T-helper 2 cell (primary cell): ENCODE measurements around the gene TRMT61A.
A peak's percentile ranks its signal among the peaks of the same experiment; 100 is the strongest.

Source experiments
- DNase-seq, 5 experiments: peaks; one replicate each; pipeline versions ENCODE4 v3.0.0 to v3.0.0-alpha.2; 2012 to 2022

Gene TRMT61A

DNA sequence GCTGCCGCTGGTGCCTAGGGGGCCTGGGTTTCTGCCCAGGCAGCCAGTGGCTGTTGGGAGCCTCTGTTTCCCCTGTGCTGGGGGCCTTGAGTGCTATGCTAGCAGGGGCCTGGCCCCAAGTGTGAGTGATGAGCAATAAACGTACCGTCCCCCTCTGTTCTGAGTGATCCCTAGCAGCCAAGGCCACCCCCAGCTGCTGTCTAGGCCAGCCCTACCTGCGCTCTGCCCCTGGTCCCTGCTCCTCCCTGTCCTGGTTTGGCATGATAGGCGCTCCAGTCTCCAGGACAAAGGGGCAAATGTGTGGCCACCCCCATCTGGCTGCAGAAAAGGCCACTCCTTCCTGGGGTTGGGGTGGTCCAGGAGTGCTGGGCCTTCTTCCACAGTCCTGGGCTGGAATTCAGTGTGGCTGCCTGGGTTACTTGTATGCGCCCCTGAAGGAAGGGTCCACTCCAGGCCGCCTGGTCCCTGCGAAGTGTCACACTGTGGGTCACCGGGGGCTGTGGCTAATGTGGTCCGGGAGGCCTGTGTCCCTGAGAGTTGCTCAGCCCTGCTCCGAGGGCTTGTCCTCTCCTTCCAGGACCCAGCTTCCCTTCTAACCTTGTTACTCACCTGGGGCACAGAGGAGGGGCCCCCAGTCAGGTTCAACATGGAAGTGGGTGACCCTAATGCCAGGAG, 7.0 kb downstream of the TRMT61A start:
- DNase-seq: no peak

DNA sequence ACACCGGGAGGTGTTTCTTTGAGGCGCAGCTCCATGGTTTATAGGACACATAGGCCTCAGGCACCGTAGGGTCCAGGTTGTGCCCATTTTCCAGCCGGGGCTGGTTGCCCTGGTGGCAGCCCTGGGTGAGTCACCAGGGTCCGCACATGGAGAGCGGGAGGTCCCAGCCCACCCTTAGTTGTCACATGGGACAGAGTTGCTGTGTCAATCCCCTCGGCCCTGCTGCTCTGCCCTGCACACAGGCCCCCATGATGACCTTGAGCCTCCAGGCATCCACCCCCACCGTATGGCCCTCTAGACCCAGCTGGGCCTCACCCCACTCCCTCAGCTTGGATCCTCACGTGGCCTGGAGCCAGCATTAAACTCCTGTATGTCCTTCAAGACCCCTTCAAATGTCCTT, 7.7 kb downstream of the TRMT61A start:
- DNase-seq: no peak

- DNase-seq: no peak
These were observed 8.4 kb downstream of the TRMT61A start for GRCh38 chr14:103537175-103537990.

- no peak for DNase-seq
These were observed 9.5 kb downstream of the TRMT61A start for GRCh38 chr14:103538291-103539055.

GRCh38 chr14:103539056-103539825, 10.2 kb downstream of the TRMT61A start:
- DNase-seq: no peak

DNA sequence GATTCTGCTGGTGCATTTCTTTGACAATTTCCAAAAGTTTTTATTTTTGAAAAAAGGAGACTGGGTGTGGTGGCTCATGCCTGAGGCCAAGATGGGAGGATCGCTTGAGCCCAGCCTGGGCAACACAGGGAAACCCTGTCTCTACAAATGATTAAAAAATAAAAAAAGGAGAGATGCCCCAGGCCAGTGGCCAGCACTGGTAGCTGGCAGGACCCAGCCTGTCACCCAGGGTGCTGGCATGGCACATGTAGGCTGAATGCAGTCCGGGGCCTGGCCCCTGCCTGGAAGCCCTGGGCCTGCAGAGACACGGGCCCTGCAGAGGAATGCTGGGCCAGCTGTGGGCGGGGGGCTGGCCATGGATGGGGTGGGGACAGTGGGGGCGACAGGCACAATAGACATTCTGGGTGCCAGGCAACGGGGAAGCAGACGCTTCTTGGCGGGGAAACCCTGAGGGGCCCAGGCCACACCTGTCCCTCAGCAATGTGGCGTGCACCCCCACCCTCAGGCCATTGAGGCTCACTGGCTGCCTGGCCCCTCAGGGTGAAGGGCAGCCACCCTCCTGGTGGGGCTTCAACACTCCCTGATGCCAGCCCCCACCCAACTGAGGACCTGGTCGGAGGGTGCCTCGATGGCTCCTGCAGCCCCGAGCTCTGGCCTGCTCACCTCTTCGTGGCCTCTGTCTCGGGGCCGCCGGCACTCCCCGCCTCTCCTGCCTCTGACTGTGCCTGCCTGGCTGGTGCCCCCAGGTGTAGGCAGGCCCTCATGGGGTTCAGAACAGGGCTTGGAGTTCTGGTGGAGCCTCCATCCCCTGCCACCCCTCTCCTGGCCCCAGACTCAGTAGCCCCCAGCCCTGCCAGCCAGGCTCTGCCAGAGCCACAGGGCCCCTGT, 12.1 kb downstream of the TRMT61A start:
- DNase-seq: no peak

DNA sequence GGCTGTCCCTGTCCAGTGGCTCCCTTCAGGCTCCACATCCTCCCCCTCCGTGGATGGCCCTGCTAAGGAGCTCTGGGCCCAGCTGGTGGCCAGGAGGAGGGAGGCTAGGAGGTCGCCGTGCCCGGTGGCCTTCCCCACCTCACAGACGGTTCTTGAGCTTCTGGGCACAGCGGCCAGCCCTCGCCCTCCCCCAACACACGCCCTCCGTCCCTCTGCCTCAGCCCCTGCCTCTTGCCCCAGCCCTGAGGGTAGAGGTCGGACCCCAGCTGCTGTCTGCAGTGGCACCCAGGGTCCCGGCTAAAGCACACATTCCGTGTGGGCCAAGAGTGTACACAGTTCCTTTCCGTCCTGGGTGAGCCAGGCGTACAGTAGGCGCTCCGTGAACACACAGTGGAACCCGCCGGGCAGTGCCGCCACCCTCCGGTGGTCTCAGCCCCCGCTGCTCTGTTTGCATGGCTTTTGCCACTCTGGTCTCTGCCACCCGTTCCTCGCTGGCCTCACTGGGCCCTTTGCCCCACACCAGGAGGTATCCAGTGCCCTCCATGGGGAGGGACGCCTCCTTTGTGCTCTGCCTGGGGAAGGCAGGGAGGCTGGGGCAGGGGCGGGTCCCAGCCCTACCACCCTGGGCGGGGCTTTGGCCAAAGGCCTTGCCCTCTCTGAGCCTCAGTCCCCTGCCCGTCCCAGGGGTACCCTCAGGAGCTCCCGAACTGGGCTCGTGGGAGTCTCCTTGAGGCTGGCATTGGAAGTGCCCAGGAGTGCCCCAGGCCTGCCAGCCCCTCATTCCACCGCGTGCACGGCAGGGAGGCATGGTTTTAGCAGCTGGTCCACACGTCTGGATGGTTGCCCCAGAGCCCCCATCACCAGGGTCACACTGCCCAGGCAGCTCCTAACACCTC, 13.0 kb downstream of the TRMT61A start:
- no peak for DNase-seq

DNA sequence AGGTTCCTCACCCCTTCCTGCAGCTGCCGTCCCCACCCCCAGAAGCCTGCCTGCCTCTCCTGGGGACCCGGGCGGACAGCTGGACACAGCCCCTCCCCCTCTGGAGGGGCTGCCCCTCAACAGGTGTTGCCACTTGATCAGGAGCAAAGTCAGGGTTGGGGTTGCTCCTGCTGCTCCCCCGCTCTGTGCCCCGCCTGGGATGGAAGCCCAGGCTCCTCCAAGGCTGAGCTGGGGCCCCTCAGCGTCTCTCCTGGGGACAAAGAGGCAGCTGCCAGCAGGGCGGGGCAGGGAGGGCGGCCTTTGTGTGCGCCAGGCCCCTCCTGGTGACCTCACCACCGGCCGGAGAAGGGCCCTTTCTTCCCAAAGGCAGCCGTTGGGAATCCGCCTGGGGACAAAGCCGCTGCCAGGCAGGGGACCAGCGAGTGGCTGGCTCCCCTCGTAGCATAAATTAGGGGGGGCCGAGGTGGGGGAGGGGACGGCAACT, 13.7 kb downstream of the TRMT61A start:
- no peak for DNase-seq

DNA sequence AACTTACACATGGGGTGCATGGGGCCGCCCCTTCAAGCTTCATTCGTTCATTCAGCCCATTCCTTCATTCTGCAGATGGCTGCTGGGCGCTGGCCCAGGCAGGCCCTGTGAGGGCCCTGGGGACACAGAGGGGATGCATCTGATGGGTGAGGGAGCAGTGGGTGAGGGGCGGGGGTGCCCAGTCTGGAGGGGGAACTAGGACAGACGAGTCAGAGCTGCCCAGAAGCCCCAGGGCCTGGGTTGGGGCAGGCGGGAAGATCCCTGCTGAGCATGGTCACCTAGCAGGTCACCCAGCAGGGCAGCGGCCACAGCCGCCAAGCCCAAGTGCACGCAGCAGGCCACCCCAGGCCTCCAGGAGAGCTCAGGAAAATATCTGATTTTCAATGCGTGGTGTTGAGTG, 14.1 kb downstream of the TRMT61A start:
- no peak for DNase-seq

- DNase-seq: no peak
These were observed 14.9 kb downstream of the TRMT61A start for GRCh38 chr14:103543721-103544387.

DNA sequence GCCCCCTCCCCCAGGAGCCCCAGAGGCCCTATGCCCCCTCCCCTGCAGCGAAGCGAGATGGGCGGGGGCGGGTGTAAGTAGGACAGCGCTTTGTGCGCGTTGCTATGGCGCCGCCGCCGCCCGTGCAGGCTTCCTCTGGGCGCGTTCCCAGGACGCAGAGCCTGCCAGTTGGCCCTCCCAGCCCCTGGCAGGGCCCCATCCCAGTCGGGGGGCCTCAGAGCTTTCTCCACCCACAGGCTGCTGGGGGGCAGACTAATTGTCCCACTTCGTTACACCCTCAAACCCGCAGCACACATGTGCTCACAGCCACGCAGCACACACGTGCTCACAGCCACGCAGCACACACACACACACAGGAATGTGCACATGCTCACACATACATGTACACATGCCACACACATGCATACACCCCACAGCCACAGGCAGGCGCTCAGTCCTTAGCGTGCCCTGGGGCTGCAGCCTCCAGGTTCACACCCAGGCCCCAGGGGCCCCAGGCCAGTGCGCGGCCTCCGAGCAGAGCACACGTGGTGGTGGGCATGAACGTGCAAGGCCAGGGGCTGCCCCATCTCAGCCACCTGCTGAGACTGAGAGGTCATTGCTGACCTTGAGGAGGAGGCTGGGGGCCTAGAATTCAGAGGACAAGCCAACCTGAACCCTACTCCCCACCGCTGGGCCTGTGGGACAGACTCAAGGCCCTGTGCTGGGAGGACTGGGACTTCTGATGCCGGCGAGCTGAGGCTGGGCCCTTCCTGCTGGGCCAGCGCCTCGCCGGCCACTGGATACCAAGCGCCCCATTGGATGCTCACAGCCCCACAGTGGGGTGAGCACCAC, 15.6 kb downstream of the TRMT61A start:
- DNase-seq: no peak

- no peak for DNase-seq
These were observed 16.4 kb downstream of the TRMT61A start for GRCh38 chr14:103545219-103545914.

- DNase-seq: peak in 1 of 5 experiments; percentile 5
These were observed 17.1 kb downstream of the TRMT61A start for GRCh38 chr14:103545915-103546651.

GRCh38 chr14:103546652-103547454, 17.9 kb downstream of the TRMT61A start:
- peak; percentile 57 to 71 (median 65) for DNase-seq

DNA sequence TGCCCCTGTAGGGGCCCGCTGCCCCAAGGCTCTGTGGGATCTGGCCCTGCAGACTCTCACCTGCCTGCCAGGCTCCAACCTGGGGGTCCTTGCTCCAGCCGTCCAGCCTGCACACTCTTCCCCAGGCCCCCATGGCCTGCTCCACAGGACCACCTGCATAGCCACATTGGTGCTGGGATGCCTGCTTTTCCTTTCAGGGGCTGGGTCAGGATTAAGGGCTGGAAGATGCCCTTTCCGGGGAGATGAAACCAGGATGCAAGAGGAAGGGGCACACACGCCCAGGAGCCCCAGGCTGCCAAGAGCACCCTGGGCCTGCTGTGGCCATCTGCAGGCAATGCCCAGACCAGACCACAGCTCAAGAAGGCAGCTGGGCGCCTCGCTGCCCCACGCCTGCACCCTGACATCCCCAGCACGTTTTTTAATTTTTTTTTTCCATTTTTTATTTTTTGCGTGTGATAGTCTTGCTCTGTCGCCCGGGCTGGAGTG, 18.5 kb downstream of the TRMT61A start:
- no peak for DNase-seq

DNA sequence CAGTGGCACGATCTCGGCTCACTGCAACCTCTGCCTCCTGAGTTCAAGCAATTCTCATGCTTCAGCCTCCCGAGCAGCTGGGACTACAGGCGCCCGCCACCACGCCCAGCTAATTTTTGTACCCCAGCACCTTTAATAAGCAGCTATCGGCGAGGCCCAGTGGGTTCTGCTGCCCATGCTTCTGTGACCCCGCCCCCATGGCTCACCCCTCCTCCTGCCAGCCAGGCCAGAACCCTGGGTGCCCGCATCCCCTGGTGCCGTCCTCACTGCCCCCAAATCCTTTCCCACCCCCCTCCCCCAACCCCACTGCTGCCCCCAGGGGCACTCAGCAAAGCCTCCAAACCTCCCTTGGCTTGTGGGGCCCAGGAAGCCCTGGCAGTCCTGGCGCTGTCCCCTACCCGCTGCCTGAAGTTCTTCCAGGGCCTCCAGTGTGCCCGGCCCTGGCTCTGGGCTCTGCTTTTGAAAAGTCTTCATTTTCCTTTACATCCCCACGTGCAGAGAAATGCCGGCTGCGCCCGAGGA, 19.0 kb downstream of the TRMT61A start:
- DNase-seq: no peak
